ENCODE results near the gene PCDH9. TPM values are rescaled to one million over a fixed set of nuclear protein-coding genes. Genes with fewer than 3 reads are reported as not detected.

The PCDH9 gene
- total RNA-seq, 1 experiment from 2014 or later, result 5.8 TPM

DNA sequence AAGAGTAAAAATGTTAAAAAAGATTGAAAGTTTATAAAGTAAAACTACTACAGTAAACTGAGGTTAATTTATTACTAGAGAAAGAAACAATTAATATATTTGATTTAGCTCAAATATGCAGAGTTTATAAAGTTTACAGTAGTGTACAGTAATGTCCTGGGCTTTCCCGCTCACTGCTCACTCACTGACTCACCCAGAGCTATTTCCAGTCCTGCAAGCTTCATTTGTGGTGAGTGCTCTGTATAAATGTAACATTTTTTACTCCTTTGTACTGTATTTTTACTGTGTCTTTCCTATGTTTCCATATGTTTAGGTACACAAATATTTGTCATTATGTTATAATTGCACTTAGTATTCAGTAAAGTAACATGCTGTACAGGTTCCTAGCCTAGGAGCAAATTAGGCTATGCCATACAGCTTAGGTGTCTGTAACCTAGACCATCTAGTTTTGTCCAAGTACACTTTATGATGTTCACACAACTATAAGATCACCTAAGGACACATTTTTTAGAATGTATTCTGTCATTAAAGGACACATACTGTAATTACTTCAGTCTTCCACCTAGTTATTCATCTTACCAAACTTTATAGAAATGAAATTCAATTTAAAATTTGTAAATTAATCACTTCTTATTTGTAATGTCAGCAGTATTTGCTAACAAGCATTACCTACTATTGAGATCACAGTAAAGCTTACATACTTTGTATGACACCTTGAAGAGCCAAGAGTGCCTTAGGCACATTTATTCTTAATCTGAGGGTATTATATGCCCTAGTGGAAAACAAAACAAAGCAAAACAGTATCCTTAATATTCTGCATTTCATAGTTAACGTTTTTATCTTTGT, 683.4 kb downstream of the PCDH9 start:
- no peak overlapping the region for H3K4me3 ChIP-seq (ENCODE audit: low read depth, low read length, poor library complexity, severe bottlenecking)
- intact Hi-C loops (cut with micrococcal nuclease; ENCODE audit: unreplicated experiment), result no loop called here
- H3K36me3 ChIP-seq (ENCODE audit: insufficient read depth, low read length, poor library complexity, severe bottlenecking), result no peaks in the 10 kb centered on the region
- ChIA-PET POLR2A (ENCODE audit: low non-redundant PET) (no interaction called here), CTCF (no interaction called here)
- no peak overlapping the region for H3K27ac ChIP-seq (ENCODE audit: low read depth, low read length, poor library complexity, severe bottlenecking)
- no TSS peak for BruUV-seq (replicated peaks)
- no peaks in the 10 kb centered on the region for H3K4me1 ChIP-seq (ENCODE audit: insufficient read depth, low read length, poor library complexity, severe bottlenecking)
- no peaks in the 10 kb centered on the region for H3K9me3 ChIP-seq (ENCODE audit: low read depth, low read length, poor library complexity, severe bottlenecking)
- no peaks in the 10 kb centered on the region for H3K27me3 ChIP-seq (replicated peaks; ENCODE audit: insufficient read depth, low read depth, low read length, poor library complexity)
- no peak for DNase-seq (ENCODE audit: low spot score)
- no peak for TF ChIP-seq EZH2 (IDR thresholded peaks at IDR 0.05; ENCODE audit: borderline replicate concordance, low read depth, low read length, poor library complexity, severe bottlenecking)
- TF ChIP-seq, protein P1, sequence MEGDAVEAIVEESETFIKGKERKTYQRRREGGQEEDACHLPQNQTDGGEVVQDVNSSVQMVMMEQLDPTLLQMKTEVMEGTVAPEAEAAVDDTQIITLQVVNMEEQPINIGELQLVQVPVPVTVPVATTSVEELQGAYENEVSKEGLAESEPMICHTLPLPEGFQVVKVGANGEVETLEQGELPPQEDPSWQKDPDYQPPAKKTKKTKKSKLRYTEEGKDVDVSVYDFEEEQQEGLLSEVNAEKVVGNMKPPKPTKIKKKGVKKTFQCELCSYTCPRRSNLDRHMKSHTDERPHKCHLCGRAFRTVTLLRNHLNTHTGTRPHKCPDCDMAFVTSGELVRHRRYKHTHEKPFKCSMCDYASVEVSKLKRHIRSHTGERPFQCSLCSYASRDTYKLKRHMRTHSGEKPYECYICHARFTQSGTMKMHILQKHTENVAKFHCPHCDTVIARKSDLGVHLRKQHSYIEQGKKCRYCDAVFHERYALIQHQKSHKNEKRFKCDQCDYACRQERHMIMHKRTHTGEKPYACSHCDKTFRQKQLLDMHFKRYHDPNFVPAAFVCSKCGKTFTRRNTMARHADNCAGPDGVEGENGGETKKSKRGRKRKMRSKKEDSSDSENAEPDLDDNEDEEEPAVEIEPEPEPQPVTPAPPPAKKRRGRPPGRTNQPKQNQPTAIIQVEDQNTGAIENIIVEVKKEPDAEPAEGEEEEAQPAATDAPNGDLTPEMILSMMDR (conservative IDR thresholded peaks at IDR 0.05; ENCODE audit: low read depth, low read length), result no peak

GRCh38 chr13:66543780-66544179, 686.4 kb downstream of the PCDH9 start:
- Histone ChIP-seq H3K9me3 (ENCODE audit: low read depth, low read length, poor library complexity, severe bottlenecking) (no peaks in the 10 kb centered on the region), H3K4me1 (ENCODE audit: insufficient read depth, low read length, poor library complexity, severe bottlenecking) (no peaks in the 10 kb centered on the region), H3K4me3 (ENCODE audit: low read depth, low read length, poor library complexity, severe bottlenecking) (no peak overlapping the region), H3K27me3 (replicated peaks; ENCODE audit: insufficient read depth, low read depth, low read length, poor library complexity) (no peaks in the 10 kb centered on the region), H3K27ac (ENCODE audit: low read depth, low read length, poor library complexity, severe bottlenecking) (no peak overlapping the region), H3K36me3 (ENCODE audit: insufficient read depth, low read length, poor library complexity, severe bottlenecking) (no peaks in the 10 kb centered on the region)
- TF ChIP-seq, protein P1 (conservative IDR thresholded peaks at IDR 0.05; ENCODE audit: low read depth, low read length), result peak; percentile 28; the same call in 1 of the 2 replicates
- TF ChIP-seq EZH2 (IDR thresholded peaks at IDR 0.05; ENCODE audit: borderline replicate concordance, low read depth, low read length, poor library complexity, severe bottlenecking), result no peak
- no peak for DNase-seq (ENCODE audit: low spot score)
- no TSS peak for BruUV-seq (replicated peaks)
- intact Hi-C loops (cut with micrococcal nuclease; ENCODE audit: unreplicated experiment), result no loop called here
- ChIA-PET CTCF (no interaction called here), POLR2A (ENCODE audit: low non-redundant PET) (no interaction called here)

DNA sequence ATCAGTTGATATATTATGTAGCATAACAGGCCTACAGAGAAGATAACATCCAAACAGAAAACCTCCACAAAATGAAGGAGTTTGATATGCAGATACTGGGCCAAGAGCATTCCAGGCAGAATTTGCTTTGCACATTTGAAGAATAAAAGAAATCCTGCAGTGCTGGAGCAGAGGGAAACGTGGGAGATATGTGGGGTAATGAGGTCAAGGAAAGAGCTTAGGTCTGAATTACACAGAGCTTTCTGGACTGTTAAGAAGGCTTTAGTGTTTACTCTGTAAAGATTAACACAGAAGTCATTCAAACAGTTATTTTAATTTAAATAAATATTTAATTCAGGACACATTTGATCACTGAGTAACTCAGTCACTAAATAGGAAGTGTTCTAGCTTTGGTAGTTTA, 692.7 kb downstream of the PCDH9 start:
- POLR2A ChIA-PET (ENCODE audit: low non-redundant PET), result no interaction called here
- no peak overlapping the region for H3K27ac ChIP-seq (ENCODE audit: low read depth, low read length, poor library complexity, severe bottlenecking)
- BruUV-seq (replicated peaks), result no TSS peak
- TF ChIP-seq EZH2 (IDR thresholded peaks at IDR 0.05; ENCODE audit: borderline replicate concordance, low read depth, low read length, poor library complexity, severe bottlenecking), result no peak
- TF ChIP-seq, protein P1 (conservative IDR thresholded peaks at IDR 0.05; ENCODE audit: low read depth, low read length), result no peak
- H3K36me3 ChIP-seq (ENCODE audit: insufficient read depth, low read length, poor library complexity, severe bottlenecking), result no peaks in the 10 kb centered on the region
- H3K9me3 ChIP-seq (ENCODE audit: low read depth, low read length, poor library complexity, severe bottlenecking), result no peaks in the 10 kb centered on the region
- H3K27me3 ChIP-seq (replicated peaks; ENCODE audit: insufficient read depth, low read depth, low read length, poor library complexity), result peaks cover 8% of the 10 kb centered on the region
- no peak overlapping the region for H3K4me3 ChIP-seq (ENCODE audit: low read depth, low read length, poor library complexity, severe bottlenecking)
- CTCF ChIA-PET, result no interaction called here
- DNase-seq (ENCODE audit: low spot score), result no peak
- intact Hi-C loops (cut with micrococcal nuclease; ENCODE audit: unreplicated experiment), result no loop called here
- H3K4me1 ChIP-seq (ENCODE audit: insufficient read depth, low read length, poor library complexity, severe bottlenecking), result no peaks in the 10 kb centered on the region

Measured in A673 (cell line).